Endothelial cell of umbilical vein (primary cell): Measurements from ENCODE around the gene DPP6. TPM values are rescaled to one million over a fixed set of nuclear protein-coding genes. Genes with fewer than 3 reads are reported as not detected.
"Not testable (repeated sequence)": the region's sequence is repeated elsewhere in the genome, so short reads cannot be mapped to it uniquely, and the experiment has no call there.

Experiments used
- BruUV-seq: library from RNA; stranded (reverse); fragments of 400-500 nt; replicated peaks from 2 replicates; lab custom pipeline; 2021; lab: Mats Ljungman, UMichigan
- CTCF ChIA-PET: fragments of 300-600, 350-600 bp; sonication (Branson Sonifier 250); formaldehyde crosslinking; loops from one replicate; lab custom pipeline; 2021; ENCODE audit warnings: antibody characterized with exemption, inconsistent platforms; lab: Charles Lee
- POLR2A ChIA-PET: fragments of 300-600, 350-600 bp; sonication (Branson Sonifier 250); formaldehyde crosslinking; loops from one replicate; lab custom pipeline; 2021; ENCODE audit warnings: antibody characterized with exemption, inconsistent platforms; lab: Charles Lee
- DNase-seq: peaks from one replicate; pipeline ENCODE4 v3.0.0-alpha.2; 2011; ENCODE audit warnings: low read depth, low spot score
- FAIRE-seq: peaks from 2 replicates; lab custom pipeline; 2011; peaks lifted over from hg19 to GRCh38; lab: Jason Lieb, UNC
- H2AFZ ChIP-seq: 2 replicates; pipeline ENCODE4 v1.6.0; 2012; ENCODE audit warnings: low read depth, low read length, control low read depth, inconsistent platforms
- H3K27ac ChIP-seq: 2 replicates; pipeline ENCODE4 v1.5.1; 2011; ENCODE audit warnings: low read depth, mild to moderate bottlenecking, control low read depth, low read length, moderate library complexity; ENCODE audit not compliant: insufficient read depth
- H3K27me3 ChIP-seq, 2 experiments: 2 replicates each; pipeline versions ENCODE4 v1.6.0 to v1.6.1; 2011; ENCODE audit warnings: low read length in 2 of 2, mixed read lengths in 1 of 2; ENCODE audit not compliant: control insufficient read depth in 2 of 2, insufficient read depth in 2 of 2
- H3K36me3 ChIP-seq, 2 experiments: 2 replicates in 1 of 2; 3 replicates in 1 of 2; pipeline ENCODE4 v1.5.1; 2011; ENCODE audit warnings: low read length in 2 of 2, mild to moderate bottlenecking in 1 of 2, moderate library complexity in 1 of 2; ENCODE audit not compliant: control insufficient read depth in 2 of 2, insufficient read depth in 2 of 2; ENCODE audit errors: extremely low read depth in 1 of 2
- H3K4me1 ChIP-seq: 3 replicates; pipeline ENCODE4 v1.5.1; 2011; ENCODE audit warnings: mild to moderate bottlenecking, low read length; ENCODE audit not compliant: control insufficient read depth, insufficient read depth; ENCODE audit errors: extremely low read depth
- H3K4me2 ChIP-seq: 2 replicates; pipeline ENCODE4 v1.6.1; 2011; ENCODE audit warnings: low read length, control low read depth, mixed read lengths; ENCODE audit not compliant: insufficient read depth
- H3K4me3 ChIP-seq, 3 experiments: fragments of 200-600 bp in 1 of 3; sonication (generic), shearing (Covaris generic) in 1 of 3; replicated peaks in 1 of 3; 2 replicates each; pipeline ENCODE4 v1.5.1; 2011 to 2016; ENCODE audit warnings: control low read depth in 3 of 3, low read length in 3 of 3, mild to moderate bottlenecking in 2 of 3, inconsistent platforms in 1 of 3, low read depth in 1 of 3, moderate library complexity in 1 of 3; ENCODE audit not compliant: insufficient read depth in 1 of 3
- H3K79me2 ChIP-seq: 2 replicates; pipeline ENCODE4 v1.6.0; 2012; ENCODE audit warnings: low read length, inconsistent platforms; ENCODE audit not compliant: control insufficient read depth, insufficient read depth
- H3K9ac ChIP-seq: replicated peaks from 2 replicates; pipeline ENCODE3; 2011; ENCODE audit warnings: low read length, control low read depth; ENCODE audit not compliant: insufficient read depth; ENCODE audit errors: extremely low read depth
- H3K9me1 ChIP-seq: replicated peaks from 3 replicates; pipeline ENCODE4 v1.6.0; 2011; ENCODE audit warnings: mild to moderate bottlenecking, low read length; ENCODE audit not compliant: control insufficient read depth, insufficient read depth; ENCODE audit errors: extremely low read depth
- H3K9me3 ChIP-seq: replicated peaks from 2 replicates; pipeline ENCODE4 v1.5.1; 2012; ENCODE audit warnings: low read length, inconsistent platforms; ENCODE audit not compliant: control insufficient read depth, insufficient read depth
- H4K20me1 ChIP-seq: replicated peaks from 2 replicates; pipeline ENCODE3; 2011; ENCODE audit warnings: mild to moderate bottlenecking, low read length; ENCODE audit not compliant: control insufficient read depth, insufficient read depth; ENCODE audit errors: extremely low read depth
- EZH2 ChIP-seq: IDR thresholded peaks from 2 replicates; pipeline ENCODE4 v1.6.1; 2012; ENCODE audit warnings: borderline replicate concordance, low read depth, mild to moderate bottlenecking, moderate library complexity, low read length, inconsistent platforms; ENCODE audit not compliant: severe bottlenecking
- FOS ChIP-seq: IDR thresholded peaks from 2 replicates; pipeline ENCODE4 v1.6.1; 2011; ENCODE audit warnings: mild to moderate bottlenecking, low read length, moderate library complexity, borderline replicate concordance; ENCODE audit not compliant: insufficient read depth
- POLR2AphosphoS5 ChIP-seq: IDR thresholded peaks from 2 replicates; pipeline ENCODE4 v1.6.1; 2012; ENCODE audit warnings: low read depth, mild to moderate bottlenecking, control low read depth, low read length, moderate library complexity; ENCODE audit not compliant: insufficient read depth
- dilution Hi-C: fragments of 300-500 bp; cut with MboI; formaldehyde crosslinking; loops from one replicate; pipeline ENCODE4 v1.15.0; 2019; ENCODE audit warnings: low sequenced_read_pairs; ENCODE audit not compliant: extremely low pct_ligation_motif_present
- intact Hi-C: fragments of 100-400 bp; cut with micrococcal nuclease; formaldehyde crosslinking; loops from one replicate; pipeline ENCODE4 v1.10.0; 2022
- polyA plus RNA-seq, 4 experiments: library from polyadenylated mRNA; depleted of rRNA in 3 of 4; stranded (reverse) in 3 of 4; unstranded in 1 of 4; fragments of >200 nt; gene quantifications; 2 replicates each; pipeline versions ENCODE4 v1.2.1 to v1.2.3, GENCODE V29; 2011 to 2012; ENCODE audit warnings: missing spikeins in 1 of 4
- total RNA-seq: library from RNA; stranded (reverse); gene quantifications from 2 replicates; pipeline ENCODE4 v1.2.3, GENCODE V29; 2021
- TF ChIP-seq, protein P1 (sequence below), 2 donors: IDR thresholded peaks; 1 replicate in 1 of 2; 2 replicates in 1 of 2; pipeline ENCODE4 v1.5.1; 2011; ENCODE audit warnings: low read length in 2 of 2, mild to moderate bottlenecking in 2 of 2, moderate library complexity in 2 of 2, control low read depth in 1 of 2, inconsistent platforms in 1 of 2, low read depth in 1 of 2; ENCODE audit not compliant: insufficient read depth in 1 of 2; ENCODE audit errors: extremely low read depth in 1 of 2

DPP6 gene
- total and polyA plus RNA-seq, 2 donors (not counting 3 experiments of a cell fraction or from before 2014, with no cell fraction given): not detected

DNA sequence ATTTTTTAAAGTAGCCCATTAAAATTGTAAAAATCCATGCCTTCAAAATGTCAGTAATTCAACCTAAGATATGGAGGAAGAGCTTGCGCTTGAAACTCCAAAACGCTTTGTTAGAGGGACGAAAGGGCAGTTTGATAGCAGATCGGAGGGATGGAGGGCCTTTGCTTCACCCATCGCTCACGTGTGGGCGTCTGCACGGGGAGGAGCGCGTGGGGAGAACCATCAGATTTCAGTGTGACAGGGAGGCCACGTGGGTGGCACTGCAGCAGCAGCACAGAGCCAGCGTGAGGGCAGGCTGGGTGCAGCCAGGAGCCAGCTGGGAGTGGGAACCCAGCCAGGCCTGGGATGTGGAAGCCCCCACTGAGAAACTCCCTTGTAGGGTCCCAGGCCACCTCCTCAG is 625.3 kb downstream of the DPP6 start:
- no peak overlapping the region for H2AFZ ChIP-seq
- no peaks in the 10 kb centered on the region for H3K27me3 ChIP-seq
- DNase-seq (no peak), FAIRE-seq (no peak)
- H3K27ac ChIP-seq: no peak overlapping the region
- H3K4me3 ChIP-seq: no peak overlapping the region
- H3K9me3 ChIP-seq: peaks cover 7% of the 10 kb centered on the region
- no peaks in the 10 kb centered on the region for H3K9me1 ChIP-seq
- ChIA-PET POLR2A (no interaction called here), CTCF (no interaction called here)
- H3K9ac ChIP-seq: no peak overlapping the region
- H3K36me3 ChIP-seq: no peaks in the 10 kb centered on the region
- no peaks in the 10 kb centered on the region for H4K20me1 ChIP-seq
- dilution Hi-C loops (no loop called here), intact Hi-C loops (no loop called here)
- no TSS peak for BruUV-seq
- no peaks in the 10 kb centered on the region for H3K4me1 ChIP-seq
- TF ChIP-seq POLR2AphosphoS5: no peak
- no peak for TF ChIP-seq EZH2
- TF ChIP-seq FOS: no peak
- TF ChIP-seq, protein P1, sequence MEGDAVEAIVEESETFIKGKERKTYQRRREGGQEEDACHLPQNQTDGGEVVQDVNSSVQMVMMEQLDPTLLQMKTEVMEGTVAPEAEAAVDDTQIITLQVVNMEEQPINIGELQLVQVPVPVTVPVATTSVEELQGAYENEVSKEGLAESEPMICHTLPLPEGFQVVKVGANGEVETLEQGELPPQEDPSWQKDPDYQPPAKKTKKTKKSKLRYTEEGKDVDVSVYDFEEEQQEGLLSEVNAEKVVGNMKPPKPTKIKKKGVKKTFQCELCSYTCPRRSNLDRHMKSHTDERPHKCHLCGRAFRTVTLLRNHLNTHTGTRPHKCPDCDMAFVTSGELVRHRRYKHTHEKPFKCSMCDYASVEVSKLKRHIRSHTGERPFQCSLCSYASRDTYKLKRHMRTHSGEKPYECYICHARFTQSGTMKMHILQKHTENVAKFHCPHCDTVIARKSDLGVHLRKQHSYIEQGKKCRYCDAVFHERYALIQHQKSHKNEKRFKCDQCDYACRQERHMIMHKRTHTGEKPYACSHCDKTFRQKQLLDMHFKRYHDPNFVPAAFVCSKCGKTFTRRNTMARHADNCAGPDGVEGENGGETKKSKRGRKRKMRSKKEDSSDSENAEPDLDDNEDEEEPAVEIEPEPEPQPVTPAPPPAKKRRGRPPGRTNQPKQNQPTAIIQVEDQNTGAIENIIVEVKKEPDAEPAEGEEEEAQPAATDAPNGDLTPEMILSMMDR (IDR thresholded peaks at IDR 0.05; ENCODE audit: extremely low read depth in 1 of 2, insufficient read depth in 1 of 2, low read depth in 1 of 2, low read length in 2 of 2): no peak
- no peak overlapping the region for H3K4me2 ChIP-seq
- no peaks in the 10 kb centered on the region for H3K79me2 ChIP-seq

DNA sequence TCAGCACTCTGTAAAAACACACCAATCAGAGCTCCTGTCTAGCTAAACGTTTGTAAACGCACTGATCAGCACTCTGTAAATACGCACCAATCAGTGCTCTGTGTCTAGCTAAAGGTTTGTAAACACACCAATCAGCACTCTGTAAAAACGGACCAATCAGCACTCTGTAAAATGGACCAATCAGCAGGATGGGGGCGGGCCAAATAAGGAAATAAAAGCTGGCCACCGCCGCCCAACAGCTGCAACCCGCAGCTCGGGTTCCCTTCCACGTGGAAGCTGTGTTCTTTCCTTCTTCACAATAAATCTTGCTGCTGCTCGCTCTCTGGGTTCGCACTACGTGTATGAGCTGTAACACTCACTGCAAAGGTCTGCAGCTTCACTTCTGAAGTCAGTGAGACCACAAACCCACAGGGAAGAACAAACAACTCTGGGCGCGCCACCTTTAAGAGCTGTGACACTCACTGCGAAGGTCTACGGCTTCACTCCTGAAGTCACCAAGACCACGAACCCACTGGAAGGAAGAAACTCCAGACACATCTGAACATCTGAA is 625.9 kb downstream of the DPP6 start:
- H3K4me3 ChIP-seq, H3K9ac ChIP-seq, H3K4me1 ChIP-seq, intact Hi-C loops, POLR2A ChIA-PET, H3K36me3 ChIP-seq, H3K4me2 ChIP-seq, H3K79me2 ChIP-seq, H3K27me3 ChIP-seq, H4K20me1 ChIP-seq, dilution Hi-C loops, H3K9me1 ChIP-seq, H3K27ac ChIP-seq, DNase-seq, H2AFZ ChIP-seq, FAIRE-seq, CTCF ChIA-PET, H3K9me3 ChIP-seq, BruUV-seq: not testable (repeated sequence)
